WTC11 (cell line): ENCODE measurements around the gene ANO2. TPM values are rescaled to one million over a fixed set of nuclear protein-coding genes. Genes with fewer than 3 reads are reported as not detected.

Experiments used
- ATAC-seq: fragments of 200-7000 bp; cut with Tn5 transposase; 2 replicates; pipeline ENCODE4 v1.10.0; 2021; ENCODE audit warnings: mild to moderate bottlenecking, moderate library complexity
- CTCF ChIA-PET: fragments of 300-600 bp; sonication (Branson Sonifier 250); formaldehyde crosslinking; loops from one replicate; lab custom pipeline; 2021; ENCODE audit warnings: antibody characterized with exemption; lab: Charles Lee
- POLR2A ChIA-PET: fragments of 350-600 bp; sonication (Branson Sonifier 250); formaldehyde crosslinking; loops from one replicate; lab custom pipeline; 2021; ENCODE audit warnings: antibody characterized with exemption; lab: Charles Lee
- DNase-seq: peaks from one replicate; pipeline ENCODE4 v3.0.0; 2021; ENCODE audit warnings: low spot score
- H3K27ac Mint-ChIP-seq: 2 replicates; pipeline ENCODE4 v1.8.0; 2021; ENCODE audit warnings: mixed read lengths
- H3K27me3 Mint-ChIP-seq: 2 replicates; pipeline ENCODE4 v1.8.0; 2021; ENCODE audit warnings: low read depth, mild to moderate bottlenecking, moderate library complexity, mixed read lengths
- H3K36me3 Mint-ChIP-seq: 2 replicates; pipeline ENCODE4 v1.8.0; 2021; ENCODE audit warnings: mixed read lengths
- H3K4me1 Mint-ChIP-seq: 2 replicates; pipeline ENCODE4 v1.8.0; 2022; ENCODE audit warnings: mixed read lengths
- H3K4me3 Mint-ChIP-seq: 2 replicates; pipeline ENCODE4 v1.8.0; 2021; ENCODE audit warnings: mild to moderate bottlenecking, moderate library complexity, mixed read lengths
- H3K9me3 Mint-ChIP-seq: 2 replicates; pipeline ENCODE4 v1.8.0; 2021; ENCODE audit warnings: mixed read lengths
- ATF3 ChIP-seq: sonication (generic); formaldehyde crosslinking; conservative IDR thresholded peaks from 2 replicates; pipeline ENCODE4 v1.8.1; 2022; ENCODE audit warnings: mild to moderate bottlenecking, missing genetic modification reagents
- ATF6 ChIP-seq: sonication (generic); formaldehyde crosslinking; IDR thresholded peaks from 2 replicates; pipeline ENCODE4 v1.8.1; 2023; ENCODE audit warnings: mild to moderate bottlenecking, missing genetic modification reagents
- E2F4 ChIP-seq: sonication (generic); formaldehyde crosslinking; IDR thresholded peaks from 2 replicates; pipeline ENCODE4 v1.8.1; 2022; ENCODE audit warnings: low read depth, mild to moderate bottlenecking, moderate library complexity, missing genetic modification reagents, borderline replicate concordance
- FOXP1 ChIP-seq: sonication (generic); formaldehyde crosslinking; IDR thresholded peaks from 2 replicates; pipeline ENCODE4 v1.8.0; 2022; ENCODE audit warnings: missing genetic modification reagents, mild to moderate bottlenecking, moderate library complexity, borderline replicate concordance
- GRHL2 ChIP-seq: fragments of 250-450 bp; sonication (Bioruptor Pico); IDR thresholded peaks from 2 replicates; pipeline ENCODE4 v1.8.0; 2022; ENCODE audit warnings: mild to moderate bottlenecking, moderate library complexity; ENCODE audit not compliant: insufficient replicate concordance, severe bottlenecking
- GTF2I ChIP-seq: fragments of 250-450 bp; sonication (Bioruptor Pico); conservative IDR thresholded peaks from 2 replicates; pipeline ENCODE4 v1.4.0; 2021; ENCODE audit warnings: mild to moderate bottlenecking
- KAT7 ChIP-seq: sonication (generic); formaldehyde crosslinking; IDR thresholded peaks from 2 replicates; pipeline ENCODE4 v1.8.1; 2023; ENCODE audit warnings: missing genetic modification reagents, mild to moderate bottlenecking, borderline replicate concordance
- NFATC4 ChIP-seq: fragments of 250-450 bp; sonication (Bioruptor Pico); IDR thresholded peaks from 2 replicates; pipeline ENCODE4 v1.9.0; 2021; ENCODE audit warnings: mild to moderate bottlenecking
- NFYB ChIP-seq: sonication (generic); formaldehyde crosslinking; conservative IDR thresholded peaks from 2 replicates; pipeline ENCODE4 v1.8.0; 2022; ENCODE audit warnings: low read depth, missing genetic modification reagents
- PREB ChIP-seq: sonication (generic); formaldehyde crosslinking; IDR thresholded peaks from 2 replicates; pipeline ENCODE4 v1.8.1; 2022; ENCODE audit warnings: mild to moderate bottlenecking, missing genetic modification reagents, moderate library complexity, borderline replicate concordance
- SMAD3 ChIP-seq: sonication (generic); formaldehyde crosslinking; IDR thresholded peaks from 2 replicates; pipeline ENCODE4 v1.8.0; 2022; ENCODE audit warnings: missing genetic modification reagents, mild to moderate bottlenecking, borderline replicate concordance
- STAT6 ChIP-seq: sonication (generic); formaldehyde crosslinking; conservative IDR thresholded peaks from 2 replicates; pipeline ENCODE4 v1.8.1; 2023; ENCODE audit warnings: mild to moderate bottlenecking, low read depth, missing genetic modification reagents, moderate library complexity
- ZNF138 ChIP-seq: sonication (generic); formaldehyde crosslinking; conservative IDR thresholded peaks from 2 replicates; pipeline ENCODE4 v1.8.1; 2022; ENCODE audit warnings: mild to moderate bottlenecking, moderate library complexity, missing genetic modification reagents
- ZNF219 ChIP-seq: sonication (generic); formaldehyde crosslinking; IDR thresholded peaks from 2 replicates; pipeline ENCODE4 v1.8.0; 2023; ENCODE audit warnings: missing genetic modification reagents, mild to moderate bottlenecking, borderline replicate concordance
- ZNF232 ChIP-seq: sonication (generic); formaldehyde crosslinking; IDR thresholded peaks from 2 replicates; pipeline ENCODE4 v1.8.0; 2022; ENCODE audit warnings: mild to moderate bottlenecking, missing genetic modification reagents
- ZNF281 ChIP-seq: sonication (generic); formaldehyde crosslinking; IDR thresholded peaks from 2 replicates; pipeline ENCODE4 v1.8.0; 2023; ENCODE audit warnings: mild to moderate bottlenecking, missing genetic modification reagents
- ZNF396 ChIP-seq: fragments of 250-450 bp; sonication (Bioruptor Pico); IDR thresholded peaks from 2 replicates; pipeline ENCODE4 v1.8.0; 2021; ENCODE audit warnings: mild to moderate bottlenecking, moderate library complexity, borderline replicate concordance
- ZSCAN18 ChIP-seq: fragments of 250-450 bp; sonication (Bioruptor Pico); IDR thresholded peaks from 2 replicates; pipeline ENCODE4 v2.1.2; 2022; ENCODE audit warnings: mild to moderate bottlenecking, moderate library complexity
- total RNA-seq: library from RNA; stranded (reverse); gene quantifications from 3 replicates; pipeline ENCODE4 v1.2.3, GENCODE V29; 2021

Gene ANO2
- total RNA-seq, 1 experiment from 2014 or later = 2.8 TPM

GRCh38 chr12:5915511-5915910, 29.5 kb downstream of the ANO2 start (continued):
- TF ChIP-seq STAT6 (CRISPR knock-in tag) (no peak), GTF2I (CRISPR knock-in tag) (no peak)
- TF ChIP-seq, all 79 proteins: peak for 0

- no peak for ATAC-seq
- Mint-ChIP-seq H3K9me3 (no peaks in the 10 kb centered on the region), H3K4me3 (no peak overlapping the region), H3K4me1 (no peaks in the 10 kb centered on the region), H3K27ac (no peak overlapping the region), H3K36me3 (no peaks in the 10 kb centered on the region), H3K27me3 (no peaks in the 10 kb centered on the region)
- TF ChIP-seq GTF2I (CRISPR knock-in tag) (no peak), ZNF396 (no peak), ZNF281 (CRISPR knock-in tag) (no peak), GRHL2 (no peak), KAT7 (CRISPR knock-in tag) (no peak), E2F4 (CRISPR knock-in tag) (no peak), NFYB (CRISPR knock-in tag) (no peak), NFATC4 (no peak), ATF6 (CRISPR knock-in tag) (no peak), SMAD3 (no peak), ZNF232 (CRISPR knock-in tag) (no peak), ZNF219 (CRISPR knock-in tag) (no peak), ZNF138 (CRISPR knock-in tag) (no peak), FOXP1 (CRISPR knock-in tag) (no peak), ATF3 (CRISPR knock-in tag) (no peak), ZSCAN18 (CRISPR knock-in tag) (no peak), PREB (no peak)
- ChIA-PET CTCF (interaction anchor here (1.0 to 2.8 kb wide), 4 partner anchors 10 to 266 kb away, joined by 3 to 20 read pairs (median 4); no protein-coding TSS in a partner anchor), POLR2A (no interaction called here)
- DNase-seq = no peak
These were observed 30.5 kb downstream of the ANO2 start for GRCh38 chr12:5914387-5915149.
